NK-92 (cell line): ENCODE data around the gene POLR3GL.
A peak's percentile ranks its signal among the peaks of the same experiment; 100 is the strongest.

Experiments
- DNase-seq: peaks from one replicate; lab custom pipeline; 2025; ENCODE audit not compliant: unreplicated experiment; lab: John Stamatoyannopoulos, UW

POLR3GL gene

DNA sequence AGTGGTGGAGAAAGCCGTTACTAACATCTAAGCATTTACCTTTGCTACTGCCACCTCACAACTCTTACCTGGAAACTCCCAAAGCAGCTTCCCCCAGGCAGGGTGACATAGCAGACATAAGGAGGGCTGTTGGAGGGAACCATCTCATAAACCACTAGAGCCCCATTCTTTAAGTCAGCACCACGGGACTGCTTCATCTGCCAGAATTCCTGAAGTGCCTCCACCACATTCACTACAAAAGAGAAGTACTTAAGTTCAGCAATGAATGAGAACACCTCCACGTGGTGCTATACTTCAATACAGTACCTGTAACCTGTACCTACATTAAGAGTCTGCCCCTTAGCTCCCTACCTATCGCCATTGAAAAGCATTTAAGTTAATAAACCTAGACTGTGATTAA lies 16.9 kb upstream of the POLR3GL start:
- DNase-seq: no peak

DNA sequence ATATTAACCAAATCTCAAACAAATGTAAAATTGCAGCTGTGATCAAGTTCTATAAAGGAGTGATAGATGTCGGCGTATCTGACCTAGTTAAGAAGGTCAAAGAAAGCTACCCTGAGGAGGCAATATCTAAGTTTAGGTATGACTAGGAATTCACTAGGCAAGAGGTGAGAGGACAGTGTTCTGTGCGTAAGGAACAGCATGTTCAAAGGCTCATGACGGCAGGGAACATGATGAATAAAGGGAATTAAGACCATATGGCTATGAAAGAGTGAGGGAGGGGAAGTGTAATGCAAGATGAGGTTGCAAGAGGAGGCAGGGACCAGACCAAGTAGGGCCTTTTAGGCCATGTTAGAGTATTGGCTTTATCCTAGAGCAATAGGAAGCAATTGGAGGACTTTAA lies 15.3 kb upstream of the POLR3GL start:
- no peak for DNase-seq

- DNase-seq: no peak
Measured at GRCh38 chr1:145951526-145951925, 13.0 kb upstream of the POLR3GL start.

- DNase-seq: no peak
Measured at GRCh38 chr1:145952903-145953302, 11.6 kb upstream of the POLR3GL start.

DNA sequence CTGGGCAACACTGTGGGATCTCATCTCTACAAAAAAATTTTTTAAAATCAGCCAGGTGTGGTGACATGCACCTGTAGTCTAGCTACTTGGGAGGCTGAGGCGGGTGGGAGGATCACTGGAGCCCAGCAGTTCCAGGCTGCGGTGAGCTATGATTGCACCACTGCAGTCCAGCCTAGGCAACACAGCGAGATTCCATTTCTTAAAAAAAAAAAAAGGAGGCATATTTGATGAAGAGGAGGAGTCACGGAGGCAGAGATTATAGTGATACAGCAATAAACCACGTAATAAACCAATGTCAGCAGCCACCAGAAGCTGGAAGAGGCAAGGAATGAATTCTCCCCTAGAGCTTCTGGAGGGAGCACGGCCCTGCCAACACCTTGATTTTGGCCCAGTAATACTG lies 10.6 kb upstream of the POLR3GL start:
- no peak for DNase-seq

DNA sequence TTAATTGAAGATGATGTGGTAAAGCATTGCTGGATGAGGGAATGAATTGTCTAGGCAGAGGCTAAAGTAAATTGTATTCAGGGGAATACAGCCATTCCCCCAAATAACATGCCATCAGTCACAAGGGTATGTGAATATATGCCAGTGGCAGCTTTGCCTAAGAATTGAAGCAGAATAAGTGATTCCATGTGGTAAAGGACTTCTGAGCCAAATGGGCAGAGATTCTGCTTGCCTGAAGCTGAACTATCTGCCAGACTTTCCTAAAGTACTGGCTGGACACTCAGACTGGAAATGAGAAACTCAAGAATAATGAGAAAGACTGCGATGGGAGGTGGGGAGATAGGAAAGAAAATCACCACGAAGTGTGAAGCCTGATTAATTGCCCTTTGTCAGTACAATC lies 9.1 kb upstream of the POLR3GL start:
- no peak for DNase-seq

- no peak for DNase-seq
Measured at GRCh38 chr1:145956361-145956760, 8.1 kb upstream of the POLR3GL start.

DNA sequence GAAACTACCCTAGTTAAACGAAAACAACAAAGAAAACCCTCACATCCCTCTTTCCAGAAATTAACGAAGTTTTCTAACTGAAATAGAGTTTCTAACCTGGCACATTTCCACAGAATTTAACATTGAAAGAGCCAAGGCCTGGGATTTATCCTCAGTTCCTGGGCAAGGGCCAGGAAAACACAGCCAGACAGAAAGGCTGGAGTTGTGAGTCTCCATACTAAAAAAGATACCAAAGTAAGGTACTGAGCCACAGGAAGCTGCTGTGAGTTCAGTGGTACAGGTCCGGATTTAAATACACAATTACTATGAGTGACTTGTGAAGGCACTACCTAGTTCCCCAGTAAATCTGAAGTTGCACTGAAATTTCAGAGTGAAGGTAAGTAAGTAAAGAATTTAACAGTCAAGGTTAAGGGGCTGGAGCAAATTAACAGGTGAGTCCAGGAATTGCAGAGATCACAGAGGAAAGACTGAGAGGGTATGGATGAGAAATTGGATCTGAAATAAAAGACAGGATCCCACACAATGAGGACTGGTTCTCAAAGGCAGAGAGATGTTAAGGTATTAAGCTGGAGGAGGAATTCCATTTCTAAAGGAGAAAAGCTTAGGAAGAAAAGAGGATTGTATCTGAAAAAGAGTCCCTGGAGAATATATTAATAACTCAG lies 7.6 kb upstream of the POLR3GL start:
- no peak for DNase-seq

- peak; percentile 63 for DNase-seq
Measured at GRCh38 chr1:145957443-145958319, 6.8 kb upstream of the POLR3GL start, which contains the start of gene LIX1L. Gene LIX1L, minus strand, starts transcription at chr1:145958017. Its CDS starts 90 bp downstream, at chr1:145957927.

DNA sequence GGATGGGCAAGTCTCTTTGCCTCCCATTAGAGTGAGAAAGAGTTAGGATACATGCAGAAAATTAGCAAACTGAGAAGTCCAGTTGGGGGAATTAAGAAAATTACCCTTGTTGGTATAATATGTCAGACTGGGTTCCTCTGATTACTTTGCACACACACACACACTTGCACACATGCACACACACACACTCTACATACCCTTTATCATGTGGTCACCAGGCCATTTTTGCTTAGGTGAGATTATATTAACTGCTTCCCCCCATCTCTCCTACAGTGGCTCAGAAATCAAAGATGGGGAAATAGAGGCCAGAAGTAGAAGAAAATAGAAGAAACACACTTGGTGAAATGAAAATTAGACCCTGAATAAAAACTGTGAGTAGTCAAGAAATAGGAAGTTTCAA lies 5.8 kb upstream of the POLR3GL start:
- DNase-seq: no peak

GRCh38 chr1:145959333-145959732 lies 5.2 kb upstream of the POLR3GL start:
- DNase-seq: no peak

DNA sequence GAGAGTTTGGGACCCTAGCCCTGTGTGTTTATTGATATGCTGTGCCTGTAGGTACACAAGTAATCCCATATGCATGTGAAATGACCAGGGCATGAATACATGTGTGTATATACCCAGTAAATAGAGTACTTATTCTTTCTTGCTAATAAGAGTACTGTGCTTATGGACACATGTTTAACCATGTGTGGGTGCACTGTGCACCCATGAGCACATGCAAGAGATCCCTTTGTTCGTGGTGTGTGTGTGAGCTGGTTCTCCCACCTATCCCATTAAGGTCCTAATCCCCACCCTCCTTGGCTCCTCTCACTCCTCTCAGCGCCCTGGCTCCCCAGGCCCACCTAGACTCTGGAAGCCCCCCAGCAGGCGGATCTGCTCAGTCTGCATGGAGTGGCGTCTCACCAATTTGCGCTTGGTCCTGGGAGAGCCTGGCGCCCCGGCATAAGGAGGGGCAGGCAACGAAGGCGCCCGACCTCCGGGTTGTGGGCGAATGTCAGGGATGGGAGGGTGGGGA lies 4.5 kb upstream of the POLR3GL start:
- DNase-seq: no peak

- DNase-seq: no peak
Measured at GRCh38 chr1:145960468-145961108, 3.9 kb upstream of the POLR3GL start.

- DNase-seq: no peak
Measured at GRCh38 chr1:145961109-145961424, 3.4 kb upstream of the POLR3GL start.

DNA sequence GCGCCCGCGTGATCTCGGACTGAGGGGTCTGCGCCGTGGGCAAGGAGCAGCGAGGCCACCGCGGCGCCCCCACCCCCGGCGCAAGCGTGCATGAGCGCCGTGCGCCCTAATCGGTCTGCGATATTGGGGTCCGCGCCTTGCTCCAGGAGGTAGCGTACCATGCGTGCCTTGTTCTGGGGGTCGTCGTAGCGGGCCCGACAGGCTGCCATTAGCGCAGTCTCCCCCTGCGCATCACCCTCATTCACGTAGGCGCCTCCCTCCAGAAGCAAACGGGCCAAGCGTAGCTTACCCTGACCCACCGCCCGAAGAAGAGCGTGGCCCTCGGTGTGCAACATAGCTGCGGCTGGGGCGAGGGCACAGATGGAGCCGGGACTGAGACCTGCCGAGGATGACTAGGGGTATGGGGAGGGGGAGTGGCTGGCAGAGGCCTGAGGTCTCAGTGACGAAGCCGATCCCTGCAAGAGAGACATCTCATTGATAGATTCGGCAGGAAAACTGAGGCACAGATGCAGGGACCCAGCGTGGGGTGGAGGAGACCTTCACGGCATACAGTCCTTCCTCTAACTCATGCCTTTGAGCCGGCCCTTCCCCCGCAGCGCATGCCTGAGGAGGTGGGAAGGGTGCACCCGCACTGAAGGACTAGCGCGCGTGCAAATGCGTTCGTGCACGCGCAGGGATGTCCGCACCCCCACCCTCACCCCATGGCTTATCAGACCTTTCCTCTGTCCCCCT lies 2.9 kb upstream of the POLR3GL start:
- no peak for DNase-seq

DNA sequence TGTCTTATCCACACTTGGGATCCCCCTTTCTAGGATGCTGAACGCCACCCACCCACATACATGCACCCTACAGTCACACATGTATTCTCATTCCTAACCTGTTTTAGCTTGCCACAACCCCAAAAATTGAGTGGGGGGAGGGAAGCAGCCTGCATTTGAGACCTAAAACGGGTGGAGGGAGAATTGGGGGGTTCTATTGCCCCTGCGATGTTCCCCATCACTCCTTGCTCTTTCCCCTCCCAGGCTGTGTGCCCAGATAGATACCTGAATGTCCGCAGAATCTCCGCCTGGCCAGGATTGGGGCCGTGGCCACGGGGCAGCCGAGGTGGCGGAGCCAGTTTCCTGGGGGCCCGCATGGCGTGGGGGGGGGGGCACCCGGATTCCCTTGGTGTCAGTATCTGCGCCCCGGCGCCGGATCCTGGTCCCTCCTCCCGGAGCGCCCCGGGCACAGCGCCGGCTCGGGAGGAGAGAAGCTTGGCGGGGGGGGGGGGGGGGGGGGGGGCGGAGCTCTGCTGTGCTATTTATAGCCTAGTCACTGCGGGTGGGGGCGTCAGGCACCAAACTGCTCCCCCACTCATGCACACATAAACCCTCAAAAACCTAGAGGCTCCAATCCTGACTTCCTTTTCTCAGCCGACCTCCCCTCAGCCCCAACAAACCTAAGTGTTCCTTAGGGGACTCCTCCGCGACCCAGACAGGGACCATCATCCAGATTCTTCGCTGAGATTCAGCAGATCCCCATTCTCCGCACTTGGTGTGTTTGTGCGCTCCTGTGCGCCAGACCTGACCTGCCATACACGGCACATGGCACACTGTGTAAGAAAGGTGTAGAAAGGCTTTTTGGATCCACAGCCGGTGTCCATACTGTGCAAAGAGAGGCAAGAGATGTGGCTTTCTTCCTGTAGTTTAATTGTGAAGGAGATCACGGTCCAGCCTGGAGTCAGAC lies 2.1 kb upstream of the POLR3GL start:
- DNase-seq: no peak

GRCh38 chr1:145963265-145964019 lies 1.0 kb upstream of the POLR3GL start:
- no peak for DNase-seq

GRCh38 chr1:145965119-145965744 lies 742 bp downstream of the POLR3GL start:
- no peak for DNase-seq

DNA sequence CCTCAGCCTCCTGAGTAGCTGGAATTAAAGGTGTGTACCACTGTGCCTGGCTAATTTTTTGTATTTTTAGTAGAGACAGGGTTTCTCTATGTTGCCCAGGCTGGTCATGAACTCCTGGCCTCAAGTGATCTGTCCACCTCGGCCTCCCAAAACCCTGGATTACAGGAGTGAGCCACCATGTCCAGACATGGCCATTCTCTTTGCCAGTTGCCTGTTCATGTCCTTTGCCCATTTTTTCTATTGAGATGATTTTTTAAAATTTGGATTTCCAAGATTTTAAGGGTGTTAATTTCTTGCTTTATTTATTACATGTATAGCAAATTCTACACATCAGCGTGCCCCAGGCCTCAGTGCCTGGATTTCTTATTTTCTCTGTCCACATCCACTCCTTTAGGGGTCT lies 2.8 kb downstream of the POLR3GL start:
- DNase-seq: no peak
